ENCODE measurements around the gene HMSD. TPM values are rescaled to one million over a fixed set of nuclear protein-coding genes. Genes with fewer than 3 reads are reported as not detected.
A peak's percentile ranks its signal among the peaks of the same experiment; 100 is the strongest.
"Not testable (repeated sequence)": the region's sequence is repeated elsewhere in the genome, so short reads cannot be mapped to it uniquely, and the experiment has no call there.

The HMSD gene, protein sequence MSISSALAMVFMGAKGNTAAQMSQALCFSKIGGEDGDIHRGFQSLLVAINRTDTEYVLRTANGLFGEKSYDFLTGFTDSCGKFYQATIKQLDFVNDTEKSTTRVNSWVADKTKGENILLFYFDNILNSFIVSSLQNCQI
- 19.7 and 27.8 TPM in 2 replicates for total RNA-seq

DNA sequence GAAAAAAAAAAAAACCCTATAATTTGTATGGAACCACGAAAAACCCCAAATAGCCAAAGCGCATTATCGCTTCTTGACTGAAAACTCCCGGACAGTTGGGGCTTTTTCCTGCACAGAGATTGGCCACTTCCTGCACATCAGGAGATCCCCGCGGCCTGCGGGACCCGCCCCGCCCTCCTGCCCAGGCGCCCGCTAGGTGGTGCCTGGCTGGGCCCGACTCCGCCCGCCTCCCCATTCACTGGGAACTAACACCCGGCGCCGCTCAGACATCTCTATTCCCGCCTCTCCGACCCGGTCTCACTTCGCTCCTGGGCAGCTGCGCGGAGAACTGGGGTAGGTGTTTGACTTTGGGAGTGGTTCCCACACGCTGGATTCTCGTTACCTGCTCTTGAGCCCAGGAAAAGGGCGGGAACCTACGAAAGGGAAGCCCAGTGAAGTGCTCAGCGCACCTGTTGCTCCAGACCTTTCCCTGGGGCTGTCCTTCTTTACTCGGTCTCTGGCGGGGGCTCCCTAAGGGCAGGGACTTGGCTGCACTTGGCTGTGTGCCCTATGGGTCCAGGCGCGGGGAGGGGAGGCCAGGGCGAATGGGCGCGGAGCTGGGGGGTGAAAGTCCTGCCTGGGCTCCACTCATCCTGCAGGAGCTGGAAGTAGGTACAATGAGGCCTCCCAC, at the start of gene HMSD:
HMSD (plus strand) TSS at position 234 of the 670 bp plus-strand sequence. CDS start 4,155 bp downstream, outside the sequence.
- peaks cover 13% of the 10 kb centered on the region for H3K36me3 Mint-ChIP-seq (ENCODE audit: low read depth)
- H3K27ac Mint-ChIP-seq: peak within 1 kb of the TSS; percentile 87
- H3K27me3 Mint-ChIP-seq (ENCODE audit: insufficient read depth): peaks cover 5% of the 10 kb centered on the region
- H3K9me3 Mint-ChIP-seq: peaks cover 5% of the 10 kb centered on the region
- H3K4me3 Mint-ChIP-seq: peak within 1 kb of the TSS; percentile 88
- intact Hi-C loops (cut with micrococcal nuclease): loop anchor here (5.0 to 10.0 kb wide), 3 partner anchors 584 to 1762 kb away; partner anchors contain the start of genes KDSR, PHLPP1, PIGN and RELCH
- peaks cover 46% of the 10 kb centered on the region for H3K4me1 Mint-ChIP-seq (ENCODE audit: low read depth)
- peak; percentile 68 for DNase-seq (ENCODE audit: low spot score)

DNA sequence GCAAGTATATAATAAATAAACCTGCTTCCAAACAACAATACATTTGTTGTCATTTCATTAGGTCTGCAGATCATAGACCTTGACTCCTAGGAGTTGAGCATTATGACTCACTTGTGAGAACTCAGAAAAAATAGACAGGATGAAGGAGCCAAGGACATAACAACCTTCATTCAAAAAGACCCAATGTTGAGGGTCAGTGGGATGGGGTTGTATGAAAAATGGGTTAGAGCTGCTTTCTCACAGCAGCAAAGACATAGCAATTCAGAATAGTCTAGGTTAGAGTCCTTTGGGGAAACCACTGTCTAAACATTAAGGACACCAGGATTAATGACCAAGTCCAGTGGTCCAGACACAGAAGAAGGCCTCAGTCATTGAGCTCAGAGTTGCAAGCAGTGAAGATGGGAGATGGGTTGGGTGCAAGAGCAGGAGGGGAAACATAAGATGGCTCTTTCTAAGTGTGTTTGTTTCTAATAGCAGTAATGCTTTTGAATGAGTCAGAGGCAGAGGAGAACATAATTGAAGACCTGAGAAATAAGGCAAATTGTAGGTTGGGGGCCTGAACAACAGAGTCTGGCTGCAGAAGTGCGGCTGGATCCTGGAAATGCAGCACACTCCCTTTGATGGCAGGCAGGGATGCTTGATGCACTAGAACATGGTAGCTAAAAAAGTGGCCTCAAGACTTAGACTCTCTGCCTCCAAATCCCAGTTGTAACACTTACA, 45.1 kb upstream of the HMSD start:
- Mint-ChIP-seq H3K4me1 (ENCODE audit: low read depth) (no peaks in the 10 kb centered on the region), H3K9me3 (no peaks in the 10 kb centered on the region), H3K27ac (no peak overlapping the region), H3K27me3 (ENCODE audit: insufficient read depth) (peaks cover 21% of the 10 kb centered on the region), H3K36me3 (ENCODE audit: low read depth) (no peaks in the 10 kb centered on the region), H3K4me3 (no peak overlapping the region)
- intact Hi-C loops (cut with micrococcal nuclease): no loop called here
- no peak for DNase-seq (ENCODE audit: low spot score)

DNA sequence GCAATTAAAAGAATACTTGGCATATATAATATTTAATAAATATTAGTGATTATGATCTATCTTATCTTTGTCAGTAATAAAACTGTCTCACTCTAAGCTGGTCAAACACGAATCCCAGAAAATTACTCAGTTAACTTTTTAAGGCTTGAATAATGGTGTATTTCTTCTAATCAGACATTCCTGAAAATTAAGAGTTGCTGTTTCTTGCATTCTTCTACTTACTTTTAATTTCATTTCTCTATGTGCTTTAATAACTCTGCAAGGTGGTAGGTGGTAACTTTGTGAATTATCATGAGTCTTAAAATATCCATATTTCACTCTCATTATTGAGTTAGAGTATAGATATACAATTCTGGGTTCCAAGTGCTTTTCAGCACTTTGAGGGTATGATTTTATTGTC, 44.4 kb upstream of the HMSD start:
- Mint-ChIP-seq H3K27ac (no peak overlapping the region), H3K36me3 (ENCODE audit: low read depth) (no peaks in the 10 kb centered on the region), H3K4me3 (no peak overlapping the region), H3K27me3 (ENCODE audit: insufficient read depth) (peaks cover 21% of the 10 kb centered on the region), H3K4me1 (ENCODE audit: low read depth) (no peaks in the 10 kb centered on the region), H3K9me3 (no peaks in the 10 kb centered on the region)
- intact Hi-C loops (cut with micrococcal nuclease): no loop called here
- DNase-seq (ENCODE audit: low spot score): no peak

DNA sequence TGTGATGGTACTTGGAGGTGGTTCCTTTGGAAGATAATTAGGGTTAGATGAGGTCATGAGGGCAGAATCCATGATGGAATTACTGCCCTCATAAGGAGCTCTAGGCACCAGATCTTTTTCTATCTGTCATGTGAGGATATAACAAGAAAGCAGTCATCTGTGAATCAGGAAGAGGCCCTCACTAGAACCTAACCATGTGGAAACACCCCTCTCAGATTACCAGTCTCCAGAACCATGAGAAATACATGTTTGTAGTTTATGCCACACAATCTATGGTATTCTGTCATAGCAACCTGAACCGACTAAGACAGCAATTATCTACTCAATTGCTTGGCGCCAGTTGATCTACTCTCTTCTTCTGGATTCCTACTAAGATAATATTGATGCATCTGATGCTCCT, 43.7 kb upstream of the HMSD start:
- no peaks in the 10 kb centered on the region for H3K4me1 Mint-ChIP-seq (ENCODE audit: low read depth)
- H3K36me3 Mint-ChIP-seq (ENCODE audit: low read depth): no peaks in the 10 kb centered on the region
- no peaks in the 10 kb centered on the region for H3K9me3 Mint-ChIP-seq
- H3K27me3 Mint-ChIP-seq (ENCODE audit: insufficient read depth): peaks cover 22% of the 10 kb centered on the region
- no peak overlapping the region for H3K27ac Mint-ChIP-seq
- H3K4me3 Mint-ChIP-seq: no peak overlapping the region
- intact Hi-C loops (cut with micrococcal nuclease): no loop called here
- no peak for DNase-seq (ENCODE audit: low spot score)

DNA sequence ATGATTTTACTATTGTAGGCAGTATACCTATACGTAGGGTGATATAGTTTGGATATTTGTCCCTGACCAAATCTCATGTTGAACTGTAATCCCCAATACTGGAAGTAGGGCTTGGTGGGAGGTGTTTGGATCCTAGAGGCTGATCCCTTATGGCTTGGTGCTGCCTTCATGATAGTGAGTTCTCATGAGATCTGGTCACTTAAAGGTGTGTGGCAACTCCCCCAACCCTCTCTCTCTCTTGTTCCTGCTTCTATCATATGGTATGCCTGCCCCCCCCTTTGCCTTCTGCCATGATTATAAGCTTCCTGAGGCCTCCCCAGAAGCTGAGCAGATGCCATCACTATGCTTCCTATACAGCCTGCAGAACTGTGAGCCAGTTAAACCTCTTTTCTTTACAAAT, 43.0 kb upstream of the HMSD start:
- no peak for DNase-seq (ENCODE audit: low spot score)
- H3K27me3 Mint-ChIP-seq (ENCODE audit: insufficient read depth): peaks cover 24% of the 10 kb centered on the region
- intact Hi-C loops (cut with micrococcal nuclease): no loop called here
- no peaks in the 10 kb centered on the region for H3K36me3 Mint-ChIP-seq (ENCODE audit: low read depth)
- no peak overlapping the region for H3K4me3 Mint-ChIP-seq
- H3K27ac Mint-ChIP-seq: no peak overlapping the region
- no peaks in the 10 kb centered on the region for H3K9me3 Mint-ChIP-seq
- no peaks in the 10 kb centered on the region for H3K4me1 Mint-ChIP-seq (ENCODE audit: low read depth)

- H3K4me3 Mint-ChIP-seq: no peak within 1 kb of the TSS
Measured at GRCh38 chr18:63907664-63908063, 41.4 kb upstream of the HMSD start, which contains the start of gene SERPINB10. SERPINB10 (plus strand) TSS chr18:63907958; CDS start chr18:63915511, 7,553 bp downstream.

DNA sequence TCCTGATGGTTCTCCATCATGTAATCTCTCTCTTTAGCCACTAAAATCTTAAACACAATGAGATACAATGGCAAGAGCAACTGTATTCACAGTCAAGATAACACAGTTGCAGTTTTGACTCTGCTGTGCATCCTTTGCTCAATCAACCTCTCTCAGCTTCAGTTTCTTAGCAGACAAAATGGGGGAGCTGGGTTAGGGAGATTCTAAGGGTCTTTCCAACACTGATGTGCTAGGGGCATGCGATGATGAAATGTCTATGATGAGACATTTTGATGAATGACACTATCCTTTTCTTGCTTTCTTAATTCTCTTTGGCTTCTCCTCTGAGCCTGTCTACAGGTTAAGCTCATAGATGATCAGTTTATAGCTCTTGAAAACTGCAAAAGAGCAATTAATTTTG, 40.2 kb upstream of the HMSD start:
- no peaks in the 10 kb centered on the region for H3K9me3 Mint-ChIP-seq
- no peak overlapping the region for H3K27ac Mint-ChIP-seq
- H3K27me3 Mint-ChIP-seq (ENCODE audit: insufficient read depth): peaks cover 27% of the 10 kb centered on the region
- no peak for DNase-seq (ENCODE audit: low spot score)
- H3K4me1 Mint-ChIP-seq (ENCODE audit: low read depth): no peaks in the 10 kb centered on the region
- no peaks in the 10 kb centered on the region for H3K36me3 Mint-ChIP-seq (ENCODE audit: low read depth)
- no peak overlapping the region for H3K4me3 Mint-ChIP-seq
- intact Hi-C loops (cut with micrococcal nuclease): no loop called here

More at GRCh38 chr18:63907664-63908063, 41.4 kb upstream of the HMSD start, which contains the start of gene SERPINB10:
- no peaks in the 10 kb centered on the region for H3K9me3 Mint-ChIP-seq
- H3K36me3 Mint-ChIP-seq (ENCODE audit: low read depth): no peaks in the 10 kb centered on the region
- peaks cover 29% of the 10 kb centered on the region for H3K27me3 Mint-ChIP-seq (ENCODE audit: insufficient read depth)
- no peak for DNase-seq (ENCODE audit: low spot score)
- intact Hi-C loops (cut with micrococcal nuclease): no loop called here
- H3K27ac Mint-ChIP-seq: no peak within 1 kb of the TSS
- H3K4me1 Mint-ChIP-seq (ENCODE audit: low read depth): no peaks in the 10 kb centered on the region

DNA sequence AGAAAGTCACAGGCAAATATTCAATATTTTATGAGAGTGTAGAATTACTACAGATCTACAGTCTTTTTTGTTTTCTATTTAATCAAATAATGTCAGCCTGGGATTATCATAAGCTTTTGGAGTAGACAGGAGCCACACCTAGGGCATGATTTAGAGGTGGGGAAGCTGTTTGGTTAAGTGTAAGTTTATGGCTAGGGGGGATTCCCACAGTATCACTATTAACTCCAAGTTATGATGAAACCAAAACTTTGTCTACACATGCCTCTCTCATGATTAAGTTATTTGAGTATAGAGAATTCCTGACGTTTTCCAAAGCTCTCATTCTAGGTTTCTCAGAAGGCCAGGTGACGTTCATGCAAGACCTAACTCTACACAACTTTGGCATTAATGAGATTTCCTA, 39.2 kb upstream of the HMSD start:
- Mint-ChIP-seq H3K27ac (no peak overlapping the region), H3K27me3 (ENCODE audit: insufficient read depth) (peaks cover 27% of the 10 kb centered on the region), H3K4me1 (ENCODE audit: low read depth) (no peaks in the 10 kb centered on the region), H3K9me3 (no peaks in the 10 kb centered on the region), H3K4me3 (no peak overlapping the region), H3K36me3 (ENCODE audit: low read depth) (no peaks in the 10 kb centered on the region)
- no peak for DNase-seq (ENCODE audit: low spot score)
- intact Hi-C loops (cut with micrococcal nuclease): no loop called here

GRCh38 chr18:63917817-63918216, 31.3 kb upstream of the HMSD start:
- intact Hi-C loops (cut with micrococcal nuclease): no loop called here
- H3K27ac Mint-ChIP-seq: no peak overlapping the region
- no peaks in the 10 kb centered on the region for H3K36me3 Mint-ChIP-seq (ENCODE audit: low read depth)

GRCh38 chr18:63922049-63922448, 27.1 kb upstream of the HMSD start:
- H3K4me1 Mint-ChIP-seq (ENCODE audit: low read depth): no peaks in the 10 kb centered on the region
- no peak overlapping the region for H3K4me3 Mint-ChIP-seq
- no peak for DNase-seq (ENCODE audit: low spot score)
- peaks cover 35% of the 10 kb centered on the region for H3K27me3 Mint-ChIP-seq (ENCODE audit: insufficient read depth)
- intact Hi-C loops (cut with micrococcal nuclease): no loop called here
- no peaks in the 10 kb centered on the region for H3K9me3 Mint-ChIP-seq
- H3K27ac Mint-ChIP-seq: no peak overlapping the region
- H3K36me3 Mint-ChIP-seq (ENCODE audit: low read depth): no peaks in the 10 kb centered on the region

More at GRCh38 chr18:63917817-63918216, 31.3 kb upstream of the HMSD start:
- Mint-ChIP-seq H3K4me1 (ENCODE audit: low read depth) (no peaks in the 10 kb centered on the region), H3K9me3 (no peaks in the 10 kb centered on the region), H3K27me3 (ENCODE audit: insufficient read depth) (peaks cover 28% of the 10 kb centered on the region), H3K4me3 (no peak overlapping the region)
- DNase-seq (ENCODE audit: low spot score): no peak

DNA sequence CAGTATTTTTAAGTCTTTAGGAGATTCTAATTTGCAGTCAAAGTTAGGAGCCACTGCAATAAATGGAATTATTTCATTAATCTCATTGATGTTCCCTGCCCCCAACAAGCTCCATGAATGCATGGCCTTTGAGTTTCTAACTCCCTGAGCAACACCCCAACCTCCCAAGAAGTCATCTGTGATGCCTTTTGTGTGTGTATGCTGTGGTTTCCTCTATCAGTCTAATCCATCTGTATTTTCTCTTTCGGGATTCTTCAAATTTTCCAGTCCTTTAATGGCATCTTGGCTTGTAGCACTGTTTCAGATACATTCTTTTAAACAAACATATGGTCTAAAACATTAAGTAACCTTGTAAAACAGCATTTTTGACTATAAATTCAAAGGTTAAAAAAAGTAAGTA, 24.6 kb upstream of the HMSD start:
- Mint-ChIP-seq H3K27ac (no peak overlapping the region), H3K9me3 (no peaks in the 10 kb centered on the region), H3K27me3 (ENCODE audit: insufficient read depth) (peaks cover 44% of the 10 kb centered on the region), H3K4me3 (no peak overlapping the region), H3K4me1 (ENCODE audit: low read depth) (no peaks in the 10 kb centered on the region), H3K36me3 (ENCODE audit: low read depth) (no peaks in the 10 kb centered on the region)
- intact Hi-C loops (cut with micrococcal nuclease): no loop called here
- DNase-seq (ENCODE audit: low spot score): no peak

GRCh38 chr18:63928331-63928730, 20.8 kb upstream of the HMSD start:
- Mint-ChIP-seq H3K36me3 (ENCODE audit: low read depth) (no peaks in the 10 kb centered on the region), H3K27me3 (ENCODE audit: insufficient read depth) (peaks cover 59% of the 10 kb centered on the region), H3K4me1 (ENCODE audit: low read depth) (no peaks in the 10 kb centered on the region), H3K4me3 (no peak overlapping the region), H3K27ac (no peak overlapping the region), H3K9me3 (no peaks in the 10 kb centered on the region)
- DNase-seq (ENCODE audit: low spot score): no peak
- intact Hi-C loops (cut with micrococcal nuclease): no loop called here

GRCh38 chr18:63929369-63929768, 19.7 kb upstream of the HMSD start:
- H3K4me1 Mint-ChIP-seq (ENCODE audit: low read depth); intact Hi-C loops (cut with micrococcal nuclease); H3K27ac Mint-ChIP-seq; H3K9me3 Mint-ChIP-seq; DNase-seq (ENCODE audit: low spot score); H3K36me3 Mint-ChIP-seq (ENCODE audit: low read depth); H3K4me3 Mint-ChIP-seq: not testable (repeated sequence)
- H3K27me3 Mint-ChIP-seq (ENCODE audit: insufficient read depth): peaks cover 64% of the 10 kb centered on the region

All from activated T-helper 1 cell treated with anti-CD3 and anti-CD28 coated beads, Interleukin-12 subunit alpha, Interleukin-12 subunit beta, Interleukin-2, Interleukin-4 antibody, amounts not matched to agents 30 ng/mL and 10 ng/mL and 1 ng/mL, durations not matched to agents 14 hours and 24 hours and 36 hours (primary cell).